HepG2 (cell line): Measurements from ENCODE around the gene C16orf90. TPM values are rescaled to one million over a fixed set of nuclear protein-coding genes. Genes with fewer than 3 reads are reported as not detected.

ENCODE experiments used
- ATAC-seq: fragments of 200-7000 bp; cut with Tn5 transposase; 3 replicates; pipeline ENCODE4 v1.9.1; 2020; ENCODE audit warnings: mild to moderate bottlenecking, moderate library complexity
- BruUV-seq: library from RNA; stranded (reverse); fragments of 400-500 nt; replicated peaks from 2 replicates; lab custom pipeline; 2021; lab: Mats Ljungman, UMichigan
- CTCF ChIA-PET: fragments of 300-600 bp; formaldehyde crosslinking; extraction: SDS; loops from one replicate; lab custom pipeline; 2021; ENCODE audit warnings: low total read pairs, inconsistent platforms, low intra/inter-chr PET ratio; lab: Yijun Ruan, JAX
- POLR2A ChIA-PET: fragments of 350-600 bp; sonication (Branson Sonifier 250); formaldehyde crosslinking; loops from one replicate; lab custom pipeline; 2020; ENCODE audit warnings: antibody characterized with exemption, inconsistent platforms; lab: Yijun Ruan, JAX
- DNase-seq: peaks from one replicate; pipeline ENCODE4 v3.0.0-alpha.2; 2015; ENCODE audit warnings: low spot score
- FAIRE-seq: peaks from 3 replicates; lab custom pipeline; 2011; peaks lifted over from hg19 to GRCh38; lab: Jason Lieb, UNC
- H2AFZ ChIP-seq: one replicate; pipeline ENCODE4 v1.6.1; 2011; ENCODE audit warnings: low read length, inconsistent platforms
- H3K27ac ChIP-seq: fragments of 300-600 bp; 3 replicates; pipeline ENCODE4 v1.8.0; 2011; ENCODE audit warnings: mixed run types, mild to moderate bottlenecking, mixed read lengths, low read length, inconsistent platforms; ENCODE audit not compliant: insufficient read depth; ENCODE audit errors: extremely low read length
- H3K27me3 ChIP-seq, 2 experiments: fragments of 200-600 bp in 1 of 2; 2 replicates in 1 of 2; 3 replicates in 1 of 2; pipeline versions ENCODE4 v1.6.0 to v1.8.0; 2011; ENCODE audit warnings: low read length in 2 of 2, mild to moderate bottlenecking in 2 of 2, moderate library complexity in 2 of 2, inconsistent platforms in 1 of 2; ENCODE audit not compliant: insufficient read depth in 2 of 2, control insufficient read depth in 1 of 2
- H3K36me3 ChIP-seq, 2 experiments: fragments of 200-600 bp in 1 of 2; replicated peaks in 1 of 2; 2 replicates in 1 of 2; 3 replicates in 1 of 2; pipeline versions ENCODE4 v1.5.1 to v1.8.0; 2011; ENCODE audit warnings: low read length in 2 of 2, inconsistent platforms in 1 of 2; ENCODE audit not compliant: insufficient read depth in 2 of 2, control insufficient read depth in 1 of 2
- H3K4me1 ChIP-seq: 2 replicates; pipeline ENCODE4 v1.5.1; 2012; ENCODE audit warnings: low read length, inconsistent platforms; ENCODE audit not compliant: insufficient read depth
- H3K4me2 ChIP-seq: 2 replicates; pipeline ENCODE4 v1.6.0; 2011; ENCODE audit warnings: low read depth, low read length, inconsistent platforms
- H3K4me3 ChIP-seq, 3 experiments: fragments of 200-600 bp in 1 of 3; sonication (generic), shearing (Covaris generic) in 1 of 3; replicated peaks in 1 of 3; 2 replicates each; pipeline ENCODE4 v1.5.1; 2011 to 2016; ENCODE audit warnings: low read length in 3 of 3, inconsistent platforms in 2 of 3, low read depth in 2 of 3, mild to moderate bottlenecking in 2 of 3, control low read depth in 1 of 3, mixed read lengths in 1 of 3; ENCODE audit not compliant: insufficient read depth in 1 of 3
- H3K79me2 ChIP-seq: one replicate; pipeline ENCODE4 v1.6.1; 2011; ENCODE audit warnings: low read length, inconsistent platforms; ENCODE audit not compliant: insufficient read depth
- H3K9ac ChIP-seq: 2 replicates; pipeline ENCODE4 v1.6.0; 2011; ENCODE audit warnings: mild to moderate bottlenecking, low read depth, low read length, inconsistent platforms; ENCODE audit not compliant: insufficient read depth
- H3K9me3 ChIP-seq: 2 replicates; pipeline ENCODE4 v1.5.1; 2012; ENCODE audit warnings: mild to moderate bottlenecking, low read length
- H4K20me1 ChIP-seq: 2 replicates; pipeline ENCODE4 v1.6.0; 2011; ENCODE audit warnings: inconsistent platforms, mild to moderate bottlenecking, low read length, moderate library complexity; ENCODE audit not compliant: insufficient read depth
- ATF7 ChIP-seq, 2 experiments: fragments of 450-650 bp in 1 of 2; sonication (generic) in 1 of 2; formaldehyde crosslinking in 1 of 2; IDR thresholded peaks; 2 replicates each; pipeline versions ENCODE4 v1.4.0 to v1.6.1; 2016 to 2020; ENCODE audit warnings: antibody characterized with exemption in 1 of 2, mild to moderate bottlenecking in 1 of 2, missing genetic modification reagents in 1 of 2
- ELF3 ChIP-seq: IDR thresholded peaks from 2 replicates; pipeline ENCODE4 v1.6.1; 2016; ENCODE audit warnings: missing genetic modification reagents, missing compliant biosample characterization
- HOXA3 ChIP-seq: sonication (generic); formaldehyde crosslinking; IDR thresholded peaks from 2 replicates; pipeline ENCODE4 v1.5.0; 2020; ENCODE audit warnings: missing genetic modification reagents
- KLF16 ChIP-seq, 2 experiments: sonication (generic) in 1 of 2; formaldehyde crosslinking in 1 of 2; IDR thresholded peaks; 2 replicates each; pipeline versions ENCODE4 v1.6.1 to v1.8.0; 2016 to 2023; ENCODE audit warnings: missing genetic modification reagents in 2 of 2, missing compliant biosample characterization in 1 of 2
- MAZ ChIP-seq, 2 experiments: sonication (generic) in 1 of 2; formaldehyde crosslinking in 1 of 2; IDR thresholded peaks; 2 replicates each; pipeline versions ENCODE4 v1.5.0 to v1.6.1; 2012 to 2020; ENCODE audit warnings: low read depth in 2 of 2, mild to moderate bottlenecking in 2 of 2, borderline replicate concordance in 1 of 2, improper control_type of control experiment in 1 of 2, low read length in 1 of 2, missing genetic modification reagents in 1 of 2, moderate library complexity in 1 of 2
- MED1 ChIP-seq: sonication (generic); formaldehyde crosslinking; IDR thresholded peaks from 2 replicates; pipeline ENCODE4 v1.4.0; 2020; ENCODE audit warnings: missing genetic modification reagents
- SMARCE1 ChIP-seq: fragments of 450-650 bp; IDR thresholded peaks from 2 replicates; pipeline ENCODE4 v1.6.1; 2017; ENCODE audit warnings: borderline replicate concordance
- SUZ12 ChIP-seq: fragments of 150-350 bp; IDR thresholded peaks from 2 replicates; pipeline ENCODE4 v1.6.1; 2014; ENCODE audit warnings: low read depth, low read length
- TEAD3 ChIP-seq: optimal IDR thresholded peaks from 2 replicates; pipeline ENCODE3; 2016; ENCODE audit warnings: borderline replicate concordance
- ZFP41 ChIP-seq: sonication (generic); formaldehyde crosslinking; IDR thresholded peaks from 2 replicates; pipeline ENCODE4 v1.4.0; 2020; ENCODE audit warnings: mild to moderate bottlenecking, missing genetic modification reagents, borderline replicate concordance
- ZNF17 ChIP-seq: sonication (generic); formaldehyde crosslinking; IDR thresholded peaks from 2 replicates; pipeline ENCODE4 v1.5.0; 2020; ENCODE audit warnings: mild to moderate bottlenecking, missing genetic modification reagents
- ZNF34 ChIP-seq: sonication (generic); formaldehyde crosslinking; IDR thresholded peaks from 2 replicates; pipeline ENCODE4 v1.4.0; 2020; ENCODE audit warnings: mild to moderate bottlenecking, missing genetic modification reagents, borderline replicate concordance
- ZNF350 ChIP-seq: sonication (generic); formaldehyde crosslinking; IDR thresholded peaks from 2 replicates; pipeline ENCODE4 v1.4.0; 2020; ENCODE audit warnings: mild to moderate bottlenecking, low read depth, missing genetic modification reagents, borderline replicate concordance
- ZNF367 ChIP-seq: sonication (generic); formaldehyde crosslinking; IDR thresholded peaks from 2 replicates; pipeline ENCODE4 v1.4.0; 2020; ENCODE audit warnings: missing genetic modification reagents, borderline replicate concordance
- ZNF557 ChIP-seq: sonication (generic); formaldehyde crosslinking; IDR thresholded peaks from 2 replicates; pipeline ENCODE4 v1.4.0; 2020; ENCODE audit warnings: missing genetic modification reagents
- WGBS: methylation state at CpG from one replicate; pipeline ENCODE4 v1.1.6; 2017; ENCODE audit warnings: low lambda C conversion rate; 5-methylcytosine and 5-hydroxymethylcytosine counted together
- in situ Hi-C: cut with HindIII; loops from 2 replicates; pipeline ENCODE4 v1.10.0; 2017; ENCODE audit warnings: low pct_unique_long_range_greater_than_20kb; ENCODE audit not compliant: extremely low pct_ligation_motif_present
- intact Hi-C: fragments of 100-400 bp; cut with micrococcal nuclease; formaldehyde crosslinking; loops from one replicate; pipeline ENCODE4 v1.10.0; 2022; ENCODE audit not compliant: unreplicated experiment
- polyA plus RNA-seq, 8 experiments: library from polyadenylated mRNA; depleted of rRNA in 3 of 8; stranded (reverse) in 7 of 8; unstranded in 1 of 8; fragments of >200 nt; fragmentation: Illumina TruSeq in 4 of 8; extraction: Trizol in 4 of 8; gene quantifications; 2 replicates each; pipeline versions ENCODE4 v1.2.1 to v1.2.3, GENCODE V29; 2011 to 2016; ENCODE audit warnings: low read depth in 4 of 8, missing spikeins in 1 of 8, mixed read lengths in 1 of 8; ENCODE audit not compliant: insufficient read depth in 1 of 8
- total RNA-seq, 5 experiments: library from RNA; depleted of rRNA; stranded (reverse); fragments of >200 nt; fragmentation: Illumina TruSeq; extraction: Trizol; gene quantifications; 2 replicates each; pipeline ENCODE4 v1.2.3, GENCODE V29; 2016; ENCODE audit warnings: low read depth in 1 of 5
- TF ChIP-seq, protein P1 (sequence below), 2 experiments: sonication (generic) in 1 of 2; formaldehyde crosslinking in 1 of 2; IDR thresholded peaks; 2 replicates each; pipeline versions ENCODE4 v1.4.0 to v1.6.1; 2016 to 2020; ENCODE audit warnings: borderline replicate concordance in 1 of 2, low read depth in 1 of 2, mild to moderate bottlenecking in 1 of 2, missing genetic modification reagents in 1 of 2
- TF ChIP-seq, protein P2 (sequence below): sonication (generic); formaldehyde crosslinking; IDR thresholded peaks from 2 replicates; pipeline ENCODE4 v1.5.1; 2020; ENCODE audit warnings: missing genetic modification reagents, mild to moderate bottlenecking, borderline replicate concordance

The C16orf90 gene
- total and polyA plus RNA-seq, 2 of the 13 experiments (the other 11 are each of a cell fraction or from before 2014, with no cell fraction given): not detected

DNA sequence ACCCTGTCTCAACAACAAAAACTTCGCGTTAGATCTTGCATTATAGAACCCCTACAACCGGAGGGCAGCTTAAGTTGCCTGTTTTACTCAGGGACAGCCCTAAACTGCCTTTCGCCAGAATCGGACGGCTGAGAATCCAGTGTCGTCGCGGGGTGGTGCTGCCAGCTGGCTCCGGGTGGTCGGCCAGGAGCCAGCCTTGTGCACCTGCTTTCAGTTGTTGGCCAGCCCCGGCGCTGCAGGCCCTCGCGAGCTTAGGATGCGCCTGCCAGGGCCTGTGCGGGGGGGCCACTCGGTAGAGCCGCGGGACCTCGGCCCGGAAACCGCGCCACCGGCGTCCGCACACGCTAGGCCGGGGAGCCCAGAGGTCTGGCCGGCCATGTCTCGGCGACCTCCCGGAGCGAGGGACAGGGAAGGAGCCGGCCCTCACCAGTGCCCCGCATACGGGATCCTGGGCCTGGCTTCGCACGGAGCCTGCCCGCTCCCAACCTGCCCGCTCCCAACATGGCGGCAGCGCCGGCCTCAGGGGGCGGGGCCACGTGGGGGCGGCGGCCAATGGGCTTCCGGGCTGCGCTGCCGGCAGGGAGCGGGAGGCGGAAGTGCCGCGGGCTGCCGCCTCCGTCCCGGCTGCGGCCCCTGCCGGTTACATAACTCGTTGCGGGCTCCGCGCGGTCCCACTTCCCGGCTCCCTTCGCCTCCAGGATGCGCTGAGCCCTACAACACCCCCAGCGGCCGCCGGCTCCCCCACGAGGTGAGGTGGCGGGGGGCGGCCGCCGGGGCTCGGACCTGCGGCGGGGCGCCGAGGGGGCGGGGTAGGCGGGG is 37.6 kb downstream of the C16orf90 start:
- in situ Hi-C loops: no loop called here
- CTCF ChIA-PET: interaction anchor here (1.3 kb wide), 1 partner anchor 43 kb away, joined by 3 read pairs; the partner anchor contains the start of gene CLUAP1
- no peak for TF ChIP-seq ZNF557
- TF ChIP-seq, protein P1, sequence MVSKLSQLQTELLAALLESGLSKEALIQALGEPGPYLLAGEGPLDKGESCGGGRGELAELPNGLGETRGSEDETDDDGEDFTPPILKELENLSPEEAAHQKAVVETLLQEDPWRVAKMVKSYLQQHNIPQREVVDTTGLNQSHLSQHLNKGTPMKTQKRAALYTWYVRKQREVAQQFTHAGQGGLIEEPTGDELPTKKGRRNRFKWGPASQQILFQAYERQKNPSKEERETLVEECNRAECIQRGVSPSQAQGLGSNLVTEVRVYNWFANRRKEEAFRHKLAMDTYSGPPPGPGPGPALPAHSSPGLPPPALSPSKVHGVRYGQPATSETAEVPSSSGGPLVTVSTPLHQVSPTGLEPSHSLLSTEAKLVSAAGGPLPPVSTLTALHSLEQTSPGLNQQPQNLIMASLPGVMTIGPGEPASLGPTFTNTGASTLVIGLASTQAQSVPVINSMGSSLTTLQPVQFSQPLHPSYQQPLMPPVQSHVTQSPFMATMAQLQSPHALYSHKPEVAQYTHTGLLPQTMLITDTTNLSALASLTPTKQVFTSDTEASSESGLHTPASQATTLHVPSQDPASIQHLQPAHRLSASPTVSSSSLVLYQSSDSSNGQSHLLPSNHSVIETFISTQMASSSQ (IDR thresholded peaks at IDR 0.05; ENCODE audit: low read depth): no peak
- TF ChIP-seq, protein P1 (CRISPR knock-in tag; IDR thresholded peaks at IDR 0.05; ENCODE audit: borderline replicate concordance): peak; percentile 68; the same call in 1 of the 2 replicates
- peak; percentile 63 for TF ChIP-seq ZNF350 (CRISPR knock-in tag)
- no peak for TF ChIP-seq ZNF17 (CRISPR knock-in tag)
- TF ChIP-seq HOXA3 (CRISPR knock-in tag): peak; percentile 99
- TF ChIP-seq ELF3: no peak; the same call in 1 of the 2 replicates
- TF ChIP-seq, protein P2, sequence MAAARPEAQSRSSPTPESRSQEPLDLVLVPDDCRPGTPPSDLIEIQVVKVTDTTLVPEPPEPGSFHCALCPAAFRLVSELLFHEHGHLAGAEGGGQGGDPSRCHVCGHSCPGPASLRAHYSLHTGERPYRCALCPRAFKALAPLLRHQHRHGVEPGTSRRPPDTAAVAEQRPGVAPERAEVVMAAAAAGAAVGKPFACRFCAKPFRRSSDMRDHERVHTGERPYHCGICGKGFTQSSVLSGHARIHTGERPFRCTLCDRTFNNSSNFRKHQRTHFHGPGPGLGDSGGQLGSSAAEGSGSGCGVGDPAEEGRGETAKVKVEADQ (CRISPR knock-in tag): peak; percentile 54; the same call in 1 of the 2 replicates
- no peak; the same call in 1 of the 2 replicates for TF ChIP-seq ZNF367
- TF ChIP-seq MAZ (IDR thresholded peaks at IDR 0.05; ENCODE audit: borderline replicate concordance, low read depth, low read length): peak; percentile 61
- peak; percentile 83 for TF ChIP-seq MAZ (CRISPR knock-in tag; IDR thresholded peaks at IDR 0.05; ENCODE audit: low read depth)
- peak; percentile 75 for TF ChIP-seq MED1 (CRISPR knock-in tag)
- no peak for TF ChIP-seq TEAD3 (CRISPR knock-in tag)
- peak; percentile 69; the same call in 1 of the 2 replicates for TF ChIP-seq ZNF34 (CRISPR knock-in tag)
- TF ChIP-seq SUZ12: no peak
- TF ChIP-seq KLF16 (CRISPR knock-in tag; IDR thresholded peaks at IDR 0.05): peak in 1 of 2 experiments; percentile 83; a peak in 2 of 4 replicates
- no peak for TF ChIP-seq SMARCE1
- TF ChIP-seq ZFP41 (CRISPR knock-in tag): no peak; the same call in 1 of the 2 replicates
- TF ChIP-seq ATF7 (IDR thresholded peaks at IDR 0.05): no peak
- peak; percentile 39; the same call in 1 of the 2 replicates for TF ChIP-seq ATF7 (CRISPR knock-in tag; IDR thresholded peaks at IDR 0.05)

More for the DNA sequence above, 37.6 kb downstream of the C16orf90 start:
- peaks cover 44% of the 10 kb centered on the region for H3K79me2 ChIP-seq
- peak overlapping the region; percentile 95 for H3K4me2 ChIP-seq
- H2AFZ ChIP-seq: no peak overlapping the region
- H3K9ac ChIP-seq: peak overlapping the region; percentile 86
- H3K9me3 ChIP-seq: no peaks in the 10 kb centered on the region
- intact Hi-C loops: loop anchor here (2.0 to 5.0 kb wide), 2 partner anchors 15 to 35 kb away; partner anchors contain the start of genes NAA60 and ZNF597
- H4K20me1 ChIP-seq: peaks cover 33% of the 10 kb centered on the region
- DNase-seq (peak; percentile 78), FAIRE-seq (no peak), ATAC-seq (peak; percentile 83)
- peaks cover 70% of the 10 kb centered on the region for H3K4me1 ChIP-seq
- POLR2A ChIA-PET: interaction anchor here (0.6 to 2.8 kb wide), 9 partner anchors 9 to 191 kb away, joined by 3 to 46 read pairs (median 4); partner anchors contain the start of genes CLUAP1, NAA60, ZNF174 and ZNF597
- H3K36me3 ChIP-seq: no peaks in the 10 kb centered on the region
- H3K27ac ChIP-seq: peak overlapping the region; percentile 91
- H3K4me3 ChIP-seq: peak overlapping the region; percentile 74 to 93 (median 92)
- TSS peak; percentile 83 for BruUV-seq
- WGBS: 6% methylated on average over 18 of the region's 83 CpGs
- H3K27me3 ChIP-seq: no peaks in the 10 kb centered on the region; a peak in 1 of 5 replicates
